Glutamatergic neuron (in vitro differentiated cells): ENCODE results near the gene ANKS6. TPM values are rescaled to one million over a fixed set of nuclear protein-coding genes. Genes with fewer than 3 reads are reported as not detected.

Source experiments
- DNase-seq: peaks from one replicate; pipeline ENCODE4 v3.0.0; 2022
- H3K27ac Mint-ChIP-seq: one replicate; pipeline ENCODE4 v1.8.0; 2020; ENCODE audit warnings: mild to moderate bottlenecking, mixed read lengths, inconsistent platforms; ENCODE audit not compliant: unreplicated experiment
- H3K27me3 Mint-ChIP-seq: one replicate; pipeline ENCODE4 v1.8.0; 2020; ENCODE audit warnings: mild to moderate bottlenecking, moderate library complexity, mixed read lengths, inconsistent platforms; ENCODE audit not compliant: unreplicated experiment
- H3K36me3 Mint-ChIP-seq: one replicate; pipeline ENCODE4 v1.8.0; 2020; ENCODE audit warnings: mild to moderate bottlenecking, mixed read lengths, inconsistent platforms; ENCODE audit not compliant: unreplicated experiment
- H3K4me1 Mint-ChIP-seq: one replicate; pipeline ENCODE4 v1.8.0; 2020; ENCODE audit warnings: mild to moderate bottlenecking, low read depth, mixed read lengths, inconsistent platforms; ENCODE audit not compliant: unreplicated experiment
- H3K4me3 Mint-ChIP-seq: one replicate; pipeline ENCODE4 v1.8.0; 2020; ENCODE audit warnings: mild to moderate bottlenecking, mixed read lengths, inconsistent platforms; ENCODE audit not compliant: unreplicated experiment
- H3K9me3 Mint-ChIP-seq: one replicate; pipeline ENCODE4 v1.8.0; 2020; ENCODE audit warnings: mild to moderate bottlenecking, moderate library complexity, mixed read lengths, inconsistent platforms; ENCODE audit not compliant: unreplicated experiment
- total RNA-seq: library from RNA; stranded (reverse); fragmentation: NEBNext Ultra II Directional; extraction: Animal tissue kit (Norgen Biotek cat#: 25700); gene quantifications from one replicate; pipeline ENCODE4 v1.2.1, GENCODE V29; 2021; ENCODE audit not compliant: unreplicated experiment
- TF ChIP-seq, protein P1 (sequence below): fragments of 200-600 bp; sonication (generic); IDR thresholded peaks from one replicate; pipeline ENCODE4 v1.5.0; 2021; ENCODE audit not compliant: partially characterized antibody, unreplicated experiment

Gene ANKS6
- total RNA-seq, 1 donor from 2014 or later, result 15.9 TPM

DNA sequence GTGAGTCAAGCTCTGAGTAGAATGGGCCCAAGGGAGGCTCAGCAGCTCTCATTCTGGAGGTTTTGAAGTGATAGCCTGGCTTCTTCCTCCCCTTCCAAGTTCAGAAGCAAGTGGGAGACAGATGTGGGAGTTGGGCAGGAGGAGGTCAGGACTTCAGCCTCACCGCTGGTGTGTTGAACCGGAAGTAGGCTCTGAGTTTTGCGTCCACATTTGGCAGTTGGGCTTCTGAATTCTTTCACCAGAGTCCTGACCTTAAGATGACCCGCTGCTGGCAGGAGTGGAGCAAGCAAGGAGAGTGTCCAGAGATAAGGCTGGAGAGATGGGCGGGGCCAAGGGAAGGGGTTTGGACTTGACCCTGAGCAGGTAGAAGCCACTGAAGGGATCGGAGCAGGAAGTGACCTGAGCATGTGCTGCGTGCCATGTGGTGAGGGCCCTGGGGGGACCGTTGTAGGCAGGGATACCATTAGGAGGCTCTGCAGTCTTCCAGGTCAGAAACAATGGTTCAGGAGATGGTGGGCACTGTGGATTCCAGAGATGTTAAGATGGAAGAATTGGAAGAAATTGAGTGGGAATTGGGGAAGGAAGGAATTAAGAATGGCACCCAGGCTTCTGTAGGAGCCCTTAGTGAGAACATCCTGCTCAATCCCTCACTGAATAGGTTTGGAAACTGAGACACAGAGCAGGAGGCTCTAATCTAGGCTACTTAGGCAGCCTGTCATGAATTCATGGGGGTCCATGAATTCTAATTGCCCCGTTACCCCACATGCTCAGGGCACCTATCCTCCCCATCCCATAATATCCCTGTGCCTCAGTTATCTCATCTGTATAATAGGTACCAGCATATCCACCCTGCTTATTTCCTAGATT, 37.0 kb upstream of the ANKS6 start:
- TF ChIP-seq, protein P1, sequence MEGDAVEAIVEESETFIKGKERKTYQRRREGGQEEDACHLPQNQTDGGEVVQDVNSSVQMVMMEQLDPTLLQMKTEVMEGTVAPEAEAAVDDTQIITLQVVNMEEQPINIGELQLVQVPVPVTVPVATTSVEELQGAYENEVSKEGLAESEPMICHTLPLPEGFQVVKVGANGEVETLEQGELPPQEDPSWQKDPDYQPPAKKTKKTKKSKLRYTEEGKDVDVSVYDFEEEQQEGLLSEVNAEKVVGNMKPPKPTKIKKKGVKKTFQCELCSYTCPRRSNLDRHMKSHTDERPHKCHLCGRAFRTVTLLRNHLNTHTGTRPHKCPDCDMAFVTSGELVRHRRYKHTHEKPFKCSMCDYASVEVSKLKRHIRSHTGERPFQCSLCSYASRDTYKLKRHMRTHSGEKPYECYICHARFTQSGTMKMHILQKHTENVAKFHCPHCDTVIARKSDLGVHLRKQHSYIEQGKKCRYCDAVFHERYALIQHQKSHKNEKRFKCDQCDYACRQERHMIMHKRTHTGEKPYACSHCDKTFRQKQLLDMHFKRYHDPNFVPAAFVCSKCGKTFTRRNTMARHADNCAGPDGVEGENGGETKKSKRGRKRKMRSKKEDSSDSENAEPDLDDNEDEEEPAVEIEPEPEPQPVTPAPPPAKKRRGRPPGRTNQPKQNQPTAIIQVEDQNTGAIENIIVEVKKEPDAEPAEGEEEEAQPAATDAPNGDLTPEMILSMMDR, result no peak
- no peak for DNase-seq
- H3K36me3 Mint-ChIP-seq, result no peaks in the 10 kb centered on the region
- peaks cover 6% of the 10 kb centered on the region for H3K27me3 Mint-ChIP-seq
- H3K9me3 Mint-ChIP-seq, result peaks cover 2% of the 10 kb centered on the region
- H3K4me1 Mint-ChIP-seq, result peaks cover 13% of the 10 kb centered on the region
- no peak overlapping the region for H3K27ac Mint-ChIP-seq
- H3K4me3 Mint-ChIP-seq, result no peak overlapping the region

DNA sequence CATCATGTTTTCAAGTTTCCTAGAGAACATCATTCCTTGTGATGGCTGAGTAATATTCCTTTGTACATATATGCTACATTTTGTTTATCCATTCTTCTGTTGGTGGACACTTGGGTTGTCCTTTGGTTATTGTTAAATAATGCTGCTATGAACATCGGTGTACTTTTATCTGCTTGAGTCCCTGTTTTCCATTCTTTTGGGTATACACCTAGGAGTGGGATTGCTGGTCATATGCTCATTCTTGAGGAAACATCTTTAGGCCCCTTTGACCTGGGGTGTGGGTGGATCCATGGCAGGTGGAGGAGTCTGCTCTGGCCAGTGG, 36.4 kb upstream of the ANKS6 start:
- Mint-ChIP-seq H3K4me3 (no peak overlapping the region), H3K9me3 (peaks cover 2% of the 10 kb centered on the region), H3K27ac (no peak overlapping the region), H3K36me3 (no peaks in the 10 kb centered on the region), H3K4me1 (peaks cover 9% of the 10 kb centered on the region), H3K27me3 (peaks cover 6% of the 10 kb centered on the region)
- DNase-seq, result no peak
- TF ChIP-seq, protein P1, result no peak

DNA sequence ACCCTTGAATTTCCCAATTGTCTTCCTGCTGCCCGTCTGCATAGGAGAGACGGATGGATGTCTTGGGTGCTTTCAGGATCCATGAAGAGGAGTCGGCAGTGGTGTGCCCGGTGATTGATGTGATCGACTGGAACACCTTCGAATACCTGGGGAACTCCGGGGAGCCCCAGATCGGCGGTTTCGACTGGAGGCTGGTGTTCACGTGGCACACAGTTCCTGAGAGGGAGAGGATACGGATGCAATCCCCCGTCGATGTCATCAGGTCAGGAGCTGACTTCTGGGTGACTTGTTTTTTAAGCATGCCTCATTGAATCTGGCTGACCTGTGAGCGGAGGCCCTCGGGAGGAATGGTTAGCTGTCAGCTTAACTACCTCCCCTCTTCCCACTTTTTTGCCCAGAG, 35.3 kb upstream of the ANKS6 start:
- Mint-ChIP-seq H3K4me1 (peaks cover under 1% of the 10 kb centered on the region), H3K27me3 (peaks cover 6% of the 10 kb centered on the region), H3K4me3 (no peak overlapping the region), H3K9me3 (peaks cover 2% of the 10 kb centered on the region), H3K36me3 (no peaks in the 10 kb centered on the region), H3K27ac (no peak overlapping the region)
- DNase-seq, result no peak
- TF ChIP-seq, protein P1, result no peak

DNA sequence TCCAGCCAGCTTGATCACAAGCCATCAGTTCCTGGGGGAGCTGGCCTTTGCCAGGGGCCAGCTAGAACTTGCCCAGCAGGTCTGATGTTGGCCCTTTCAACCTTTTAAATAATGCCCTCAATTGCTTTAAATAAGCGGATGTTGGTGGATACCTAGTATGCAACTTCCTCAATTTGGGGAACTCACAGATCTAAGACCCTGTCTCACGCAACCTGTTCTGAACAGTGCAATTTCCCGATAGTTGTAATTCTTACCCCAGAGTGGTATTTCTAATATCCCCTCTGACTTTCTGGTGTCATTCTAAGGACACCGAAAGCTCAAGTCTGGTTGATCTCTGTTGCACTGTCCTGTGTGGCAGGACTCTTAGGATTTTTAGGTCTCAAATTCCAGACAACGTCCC, 34.2 kb upstream of the ANKS6 start:
- TF ChIP-seq, protein P1, result no peak
- Mint-ChIP-seq H3K9me3 (no peaks in the 10 kb centered on the region), H3K4me3 (no peak overlapping the region), H3K36me3 (no peaks in the 10 kb centered on the region), H3K27ac (no peak overlapping the region), H3K27me3 (peaks cover 6% of the 10 kb centered on the region), H3K4me1 (no peaks in the 10 kb centered on the region)
- no peak for DNase-seq

DNA sequence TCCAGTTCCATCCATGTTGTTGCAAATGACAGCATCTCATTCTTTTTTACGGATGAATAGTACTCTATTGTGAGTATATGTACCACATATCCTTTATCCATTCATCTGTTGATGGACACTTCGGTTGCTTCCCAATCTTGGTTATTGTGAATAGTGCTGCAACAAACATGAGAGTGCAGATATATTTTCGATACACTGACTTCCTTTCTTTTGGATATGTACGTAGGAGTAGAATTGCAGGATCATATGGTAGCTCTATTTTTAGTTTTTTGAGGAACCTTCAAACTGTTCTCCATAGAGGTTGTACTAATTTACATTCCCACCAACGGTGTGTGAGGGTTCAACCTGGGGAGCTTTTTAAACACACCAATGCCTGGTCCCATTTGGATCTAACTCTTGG, 33.4 kb upstream of the ANKS6 start:
- TF ChIP-seq, protein P1, result no peak
- H3K36me3 Mint-ChIP-seq, result no peaks in the 10 kb centered on the region
- no peak overlapping the region for H3K4me3 Mint-ChIP-seq

More for the DNA sequence above, 33.4 kb upstream of the ANKS6 start:
- H3K4me1 Mint-ChIP-seq, result no peaks in the 10 kb centered on the region
- H3K27me3 Mint-ChIP-seq, result peaks cover 5% of the 10 kb centered on the region
- DNase-seq, result no peak
- H3K27ac Mint-ChIP-seq, result no peak overlapping the region
- H3K9me3 Mint-ChIP-seq, result no peaks in the 10 kb centered on the region
